Suprapubic skin (tissue), 4 donors: ENCODE results near the gene SFT2D3. TPM values are rescaled to one million over a fixed set of nuclear protein-coding genes. Genes with fewer than 3 reads are reported as not detected.

Experiments used
- DNase-seq, 2 donors: peaks; one replicate each; pipeline ENCODE4 v3.0.0-alpha.2; 2019; ENCODE audit warnings: low spot score in 2 of 2
- H3K27ac ChIP-seq: fragments of 200-600 bp; sonication (generic); one replicate; pipeline ENCODE4 v1.5.1; 2019
- H3K27me3 ChIP-seq: fragments of 200-600 bp; sonication (generic); one replicate; pipeline ENCODE4 v1.5.1; 2019
- H3K36me3 ChIP-seq: fragments of 200-600 bp; sonication (generic); one replicate; pipeline ENCODE4 v1.5.1; 2019
- H3K4me1 ChIP-seq: fragments of 200-600 bp; sonication (generic); one replicate; pipeline ENCODE4 v1.5.1; 2019
- H3K4me3 ChIP-seq: fragments of 200-600 bp; sonication (generic); one replicate; pipeline ENCODE4 v1.5.1; 2019; ENCODE audit warnings: mild to moderate bottlenecking
- H3K9me3 ChIP-seq: fragments of 200-600 bp; sonication (generic); one replicate; pipeline ENCODE4 v1.5.1; 2019
- CTCF ChIP-seq, 2 donors: fragments of 200-600 bp in 1 of 2; fragments of 450-650 bp in 1 of 2; sonication (generic) in 1 of 2; IDR thresholded peaks; one replicate each; pipeline ENCODE4 v1.5.1; 2016 to 2019; ENCODE audit warnings: antibody characterized with exemption in 2 of 2, mild to moderate bottlenecking in 1 of 2, moderate library complexity in 1 of 2
- EP300 ChIP-seq: sonication (generic); formaldehyde crosslinking; IDR thresholded peaks from one replicate; pipeline ENCODE4 v1.6.1; 2017; ENCODE audit warnings: antibody characterized with exemption
- POLR2A ChIP-seq, 2 donors: fragments of 450-650 bp; IDR thresholded peaks; one replicate each; pipeline ENCODE4 v1.6.1; 2017; ENCODE audit warnings: antibody characterized with exemption in 2 of 2, mild to moderate bottlenecking in 2 of 2, moderate library complexity in 2 of 2
- POLR2AphosphoS5 ChIP-seq, 3 donors: sonication (generic); formaldehyde crosslinking; IDR thresholded peaks; one replicate each; pipeline ENCODE4 v1.6.1; 2017; ENCODE audit warnings: antibody characterized with exemption in 3 of 3
- WGBS: methylation state at CpG from one replicate; pipeline ENCODE4 v1.1.5; 2018; 5-methylcytosine and 5-hydroxymethylcytosine counted together
- total RNA-seq, 4 donors: library from RNA; depleted of rRNA; stranded (reverse); fragments of >200 nt; gene quantifications; one replicate each; pipeline ENCODE4 v1.1.0, GENCODE V29; 2016

The SFT2D3 gene
- total RNA-seq, 4 donors from 2014 or later = 10.2 to 15.9 (median 12.2) TPM

- DNase-seq = peak in 1 of 2 donors; percentile 28
- no peak overlapping the region for H3K27ac ChIP-seq
- H3K9me3 ChIP-seq = no peaks in the 10 kb centered on the region
- H3K36me3 ChIP-seq = no peaks in the 10 kb centered on the region
- H3K4me3 ChIP-seq = no peak overlapping the region
- 83% methylated on average over 10 of the region's 10 CpGs for WGBS
- TF ChIP-seq CTCF (IDR thresholded peaks at IDR 0.05) = no peak
- no peak for TF ChIP-seq POLR2AphosphoS5 (IDR thresholded peaks at IDR 0.05)
- no peak for TF ChIP-seq POLR2A (IDR thresholded peaks at IDR 0.05)
- TF ChIP-seq EP300 = no peak
- H3K27me3 ChIP-seq = peaks cover 7% of the 10 kb centered on the region
- peaks cover 32% of the 10 kb centered on the region for H3K4me1 ChIP-seq
Observed at GRCh38 chr2:127670055-127670956, 31.0 kb upstream of the SFT2D3 start.

GRCh38 chr2:127670957-127671290 is 30.4 kb upstream of the SFT2D3 start:
- no peak overlapping the region for H3K27ac ChIP-seq
- TF ChIP-seq POLR2AphosphoS5 (IDR thresholded peaks at IDR 0.05) = no peak
- TF ChIP-seq CTCF (IDR thresholded peaks at IDR 0.05) = no peak
- TF ChIP-seq POLR2A (IDR thresholded peaks at IDR 0.05) = no peak
- no peak for TF ChIP-seq EP300
- H3K4me3 ChIP-seq = no peak overlapping the region
- H3K27me3 ChIP-seq = peaks cover 12% of the 10 kb centered on the region
- no peaks in the 10 kb centered on the region for H3K36me3 ChIP-seq
- no peaks in the 10 kb centered on the region for H3K9me3 ChIP-seq
- DNase-seq = peak in 1 of 2 donors; percentile 34
- peaks cover 34% of the 10 kb centered on the region for H3K4me1 ChIP-seq
- WGBS = 95% methylated on average over 4 of the region's 5 CpGs

- peak overlapping the region; percentile 86 for H3K27ac ChIP-seq
- peaks cover 37% of the 10 kb centered on the region for H3K4me1 ChIP-seq
- no peaks in the 10 kb centered on the region for H3K9me3 ChIP-seq
- peak in 1 of 2 donors; percentile 67 for DNase-seq
- 75% methylated on average over 7 of the region's 14 CpGs for WGBS
- TF ChIP-seq EP300 (no peak), POLR2AphosphoS5 (IDR thresholded peaks at IDR 0.05) (no peak), CTCF (IDR thresholded peaks at IDR 0.05) (no peak), POLR2A (IDR thresholded peaks at IDR 0.05) (no peak)
- peaks cover 15% of the 10 kb centered on the region for H3K27me3 ChIP-seq
- H3K4me3 ChIP-seq = peak overlapping the region; percentile 75
- H3K36me3 ChIP-seq = no peaks in the 10 kb centered on the region
Observed at GRCh38 chr2:127671557-127672302, 29.6 kb upstream of the SFT2D3 start.

GRCh38 chr2:127672341-127673224 is 28.7 kb upstream of the SFT2D3 start:
- no peaks in the 10 kb centered on the region for H3K9me3 ChIP-seq
- H3K36me3 ChIP-seq = no peaks in the 10 kb centered on the region
- TF ChIP-seq POLR2AphosphoS5 (IDR thresholded peaks at IDR 0.05) (no peak), EP300 (no peak), CTCF (IDR thresholded peaks at IDR 0.05) (no peak), POLR2A (IDR thresholded peaks at IDR 0.05) (no peak)
- H3K4me1 ChIP-seq = peaks cover 37% of the 10 kb centered on the region
- 60% methylated on average over 20 of the region's 20 CpGs for WGBS
- peak in 1 of 2 donors; percentile 64 for DNase-seq
- peaks cover 16% of the 10 kb centered on the region for H3K27me3 ChIP-seq
- H3K4me3 ChIP-seq = peak overlapping the region; percentile 75
- H3K27ac ChIP-seq = peak overlapping the region; percentile 86
